Glomerular visceral epithelial cell (primary cell): ENCODE results near the gene SNTG2.
"Not testable (repeated sequence)": the region's sequence is repeated elsewhere in the genome, so short reads cannot be mapped to it uniquely, and the experiment has no call there.

Experiments used
- DNase-seq: peaks from one replicate; pipeline ENCODE4 v3.0.0-alpha.2; 2016; ENCODE audit errors: extremely low spot score

Gene SNTG2

GRCh38 chr2:1375794-1376193, 425.1 kb downstream of the SNTG2 start:
- no peak for DNase-seq

GRCh38 chr2:1377473-1377872, 426.8 kb downstream of the SNTG2 start:
- no peak for DNase-seq

GRCh38 chr2:1378456-1379150, 428.0 kb downstream of the SNTG2 start:
- DNase-seq, result no peak

GRCh38 chr2:1381644-1382043, 431.0 kb downstream of the SNTG2 start:
- no peak for DNase-seq

GRCh38 chr2:1387954-1388725, 437.5 kb downstream of the SNTG2 start:
- DNase-seq, result not testable (repeated sequence)

DNA sequence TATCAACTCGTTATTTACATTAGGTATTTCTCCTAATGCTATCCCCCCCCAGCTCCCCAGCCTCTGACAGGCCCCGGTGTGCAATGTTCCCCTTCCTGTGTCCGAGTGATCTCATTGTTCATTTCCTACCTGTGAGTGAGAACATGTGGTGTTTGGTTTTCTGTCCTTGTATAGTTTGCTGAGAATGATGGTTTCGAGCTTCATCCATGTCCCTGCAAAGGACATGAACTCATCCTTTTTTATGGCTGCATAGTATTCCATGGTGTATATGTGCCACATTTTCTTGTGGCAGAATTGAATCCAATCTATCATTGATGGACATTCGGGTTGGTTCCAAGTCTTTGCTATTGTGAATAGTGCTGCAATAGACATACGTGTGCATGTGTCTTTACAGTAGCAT, 439.5 kb downstream of the SNTG2 start:
- DNase-seq, result not testable (repeated sequence)

DNA sequence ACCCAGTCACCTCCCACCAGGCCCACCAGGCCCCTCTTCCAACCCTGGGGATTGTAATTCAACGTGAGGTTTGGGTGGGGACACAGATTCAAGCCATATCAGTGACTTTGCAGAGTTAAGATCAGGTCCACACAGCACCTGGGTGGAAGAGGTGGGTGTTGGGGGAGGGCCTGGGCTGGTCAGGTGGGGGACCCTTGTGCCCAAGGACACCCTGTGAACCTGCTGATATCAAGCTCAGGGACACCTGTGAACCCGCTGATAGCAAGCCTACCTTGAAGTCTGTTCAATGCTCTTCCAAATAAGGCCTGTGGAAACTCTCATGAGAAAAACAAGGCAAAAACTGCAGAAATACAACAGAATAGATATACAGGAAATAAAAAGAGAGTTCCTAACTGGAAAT, 442.7 kb downstream of the SNTG2 start:
- DNase-seq, result no peak

- no peak for DNase-seq
These were observed 444.2 kb downstream of the SNTG2 start for GRCh38 chr2:1394709-1395408.

DNA sequence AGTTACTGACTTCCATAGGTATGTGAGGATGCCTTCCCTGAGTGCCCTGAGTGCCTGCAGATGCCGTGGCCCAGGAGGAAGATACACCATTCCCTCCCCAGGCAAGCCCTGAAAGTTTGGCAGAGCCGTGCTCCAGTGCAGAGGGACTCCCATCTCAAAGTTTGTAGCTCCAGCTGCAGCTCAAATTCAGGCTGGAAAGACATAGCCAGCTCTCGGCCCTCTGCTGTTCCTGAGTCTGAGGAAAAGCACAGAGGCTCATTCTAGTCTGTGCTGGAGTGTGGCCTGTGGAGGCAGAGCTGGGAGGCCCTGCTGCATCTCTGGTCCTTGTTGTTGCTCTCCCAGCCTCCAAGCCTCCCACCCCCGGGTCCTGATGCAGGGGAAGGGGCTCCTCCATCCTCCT, 446.7 kb downstream of the SNTG2 start:
- DNase-seq, result no peak

- no peak for DNase-seq
These were observed 447.5 kb downstream of the SNTG2 start for GRCh38 chr2:1398191-1398590.

DNA sequence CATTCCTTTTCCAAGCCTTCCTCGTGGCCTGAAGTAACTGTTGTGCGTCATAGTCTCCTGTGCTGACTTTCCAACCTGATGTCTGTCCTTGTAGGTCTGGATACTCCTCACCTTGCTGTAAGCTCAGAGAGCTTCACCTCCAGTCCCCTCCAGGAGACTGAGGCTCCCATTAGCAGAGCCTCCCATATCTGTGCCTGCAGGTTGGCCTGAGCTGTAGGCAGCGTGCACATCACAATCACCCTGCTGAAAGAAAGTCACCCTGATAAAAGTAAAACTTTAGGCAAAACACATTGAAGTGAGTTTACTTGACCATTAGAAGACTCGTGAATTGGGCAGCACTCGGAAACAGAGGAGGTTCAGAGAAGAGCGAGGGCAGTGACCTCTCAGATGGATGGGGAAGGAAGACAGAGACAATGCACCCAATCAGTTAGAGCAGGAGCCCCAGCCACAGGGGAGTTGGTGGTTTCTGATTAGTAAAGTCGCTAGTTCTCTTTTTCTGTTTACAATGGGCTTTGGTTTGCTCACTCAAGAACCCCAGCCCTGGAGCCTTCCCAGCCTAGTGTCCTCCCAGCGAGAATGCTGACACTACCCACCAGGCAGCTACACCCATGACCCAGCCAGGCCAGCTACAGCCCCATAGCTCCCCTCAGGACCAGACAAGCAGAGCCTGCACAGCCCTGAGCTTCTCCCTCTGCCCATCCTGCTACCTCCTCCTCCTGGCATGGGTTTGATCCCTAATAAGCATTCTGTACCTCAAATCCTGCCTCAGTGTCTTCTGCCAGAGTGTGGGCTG, 450.5 kb downstream of the SNTG2 start:
- DNase-seq, result no peak

DNA sequence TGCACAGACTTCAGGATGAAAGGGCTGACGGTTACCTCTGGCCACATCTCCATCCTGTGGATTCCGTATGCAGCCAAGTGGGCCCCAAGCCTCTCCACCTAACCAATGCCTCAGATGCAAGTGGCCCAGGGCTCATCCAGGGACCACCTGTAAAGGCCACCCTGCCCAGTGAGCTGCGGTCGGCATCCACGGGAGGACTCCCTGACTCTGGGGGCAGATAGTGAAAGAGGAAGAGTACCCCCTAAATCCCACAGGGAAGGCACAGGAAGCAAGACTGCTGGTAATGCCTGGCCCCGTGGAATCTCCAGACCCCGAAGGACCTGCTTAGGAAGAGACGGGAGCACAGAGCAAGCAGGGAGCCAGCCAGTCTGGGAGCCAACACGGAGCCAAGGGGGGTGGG, 451.4 kb downstream of the SNTG2 start:
- no peak for DNase-seq

GRCh38 chr2:1403565-1403964, 452.9 kb downstream of the SNTG2 start:
- DNase-seq, result no peak

- DNase-seq, result no peak
These were observed 454.5 kb downstream of the SNTG2 start for GRCh38 chr2:1405124-1405523.

- no peak for DNase-seq
These were observed 455.3 kb downstream of the SNTG2 start for GRCh38 chr2:1405967-1406366.

- no peak for DNase-seq
These were observed 455.8 kb downstream of the SNTG2 start for GRCh38 chr2:1406434-1406833.

- DNase-seq, result no peak
These were observed 457.5 kb downstream of the SNTG2 start for GRCh38 chr2:1407950-1408675.

DNA sequence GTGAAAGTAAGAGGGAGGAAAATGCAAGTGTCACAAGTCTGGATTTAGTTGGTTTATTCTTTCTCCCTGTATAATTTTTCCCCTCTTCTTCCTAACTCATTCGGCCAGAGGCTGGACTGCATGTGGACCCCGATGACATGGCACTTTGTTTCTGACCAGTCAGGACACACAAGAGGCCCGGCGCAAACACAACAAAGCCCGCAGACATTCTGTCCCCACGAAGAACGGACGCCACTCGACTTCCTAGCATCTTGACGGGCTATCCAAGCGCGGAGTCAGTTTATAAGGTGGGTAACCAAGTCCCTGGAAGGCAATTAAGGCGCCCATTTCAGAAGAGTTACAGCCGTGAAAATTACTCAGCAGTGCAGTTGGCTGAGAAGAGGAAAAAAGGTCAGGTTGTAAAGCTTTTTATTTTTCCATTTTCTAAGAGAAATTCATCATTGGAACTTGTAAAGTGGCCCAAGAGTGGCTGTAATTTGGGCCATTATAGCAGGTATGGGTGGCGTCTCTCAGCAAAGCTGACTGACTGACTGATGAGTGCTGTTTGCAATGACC, 462.6 kb downstream of the SNTG2 start, which contains the start of gene TPO:
TSS of gene TPO (plus strand) at position 308 of the 555 bp plus-strand sequence. CDS start 946 bp downstream, outside the sequence.
- DNase-seq, result no peak

DNA sequence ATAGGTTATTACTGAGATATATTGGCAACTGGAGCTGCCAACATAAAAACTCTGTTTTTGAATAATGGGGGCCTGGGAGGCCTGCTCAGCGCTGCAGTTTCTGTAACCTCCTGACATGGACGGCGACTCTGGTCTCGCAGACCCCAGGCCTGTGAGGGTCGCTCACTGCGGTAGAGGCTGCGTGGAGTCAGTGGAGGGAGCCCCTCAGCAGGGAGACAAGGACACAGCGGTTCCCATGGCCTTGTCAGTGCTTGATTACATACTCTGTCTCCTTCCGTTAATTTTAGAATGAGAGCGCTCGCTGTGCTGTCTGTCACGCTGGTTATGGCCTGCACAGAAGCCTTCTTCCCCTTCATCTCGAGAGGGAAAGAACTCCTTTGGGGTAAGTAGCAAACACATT, 463.5 kb downstream of the SNTG2 start:
- DNase-seq, result no peak

- DNase-seq, result not testable (repeated sequence)
These were observed 464.3 kb downstream of the SNTG2 start for GRCh38 chr2:1414901-1415300.

DNA sequence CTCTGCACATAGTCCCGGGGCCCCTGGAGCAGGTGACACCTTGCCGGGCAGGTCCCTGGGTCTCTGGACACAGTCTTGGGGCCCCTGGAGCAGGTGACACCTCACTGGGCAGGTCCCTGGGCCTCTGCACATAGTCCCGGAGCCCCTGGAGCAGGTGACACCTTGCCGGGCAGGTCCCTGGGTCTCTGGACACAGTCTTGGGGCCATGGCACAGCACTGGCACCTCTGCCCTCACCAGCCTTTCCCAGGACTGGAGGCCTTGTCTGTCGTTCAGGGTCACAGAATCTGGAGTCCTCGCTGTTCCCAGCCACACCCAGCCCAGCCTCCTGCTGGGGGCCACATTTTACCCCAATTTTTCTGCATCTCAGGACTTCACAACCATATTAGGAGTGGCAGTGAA, 464.9 kb downstream of the SNTG2 start:
- no peak for DNase-seq
